Lower lobe of right lung (tissue), 2 donors: ENCODE measurements around the gene ABCA1. TPM values are rescaled to one million over a fixed set of nuclear protein-coding genes. Genes with fewer than 3 reads are reported as not detected.

ENCODE experiments used
- ATAC-seq, 2 donors: fragments of 200-7000 bp; cut with Tn5 transposase; one replicate each; pipeline ENCODE4 v1.9.1; 2020 to 2022; ENCODE audit warnings: mild to moderate bottlenecking in 2 of 2, moderate library complexity in 2 of 2
- DNase-seq: peaks from one replicate; pipeline ENCODE4 v3.0.0-alpha.2; 2020
- H3K27ac ChIP-seq: fragments of 200-600 bp; one replicate; pipeline ENCODE4 v1.8.0; 2022
- H3K27me3 ChIP-seq: fragments of 200-600 bp; one replicate; pipeline ENCODE4 v1.8.0; 2022; ENCODE audit warnings: low read depth
- H3K36me3 ChIP-seq: fragments of 200-600 bp; one replicate; pipeline ENCODE4 v1.8.0; 2022; ENCODE audit warnings: mild to moderate bottlenecking
- H3K4me1 ChIP-seq: fragments of 200-600 bp; one replicate; pipeline ENCODE4 v1.8.0; 2022
- H3K4me3 ChIP-seq: fragments of 200-600 bp; one replicate; pipeline ENCODE4 v1.8.0; 2022; ENCODE audit warnings: mild to moderate bottlenecking
- H3K9me3 ChIP-seq: fragments of 200-600 bp; one replicate; pipeline ENCODE4 v1.8.0; 2022
- intact Hi-C: fragments of 100-400 bp; cut with DNase I; formaldehyde crosslinking; loops from one replicate; pipeline ENCODE4 v1.11.0; 2022
- total RNA-seq: library from RNA; stranded (reverse); fragmentation: NEBNext Ultra II Directional; extraction: Animal tissue kit (Norgen Biotek cat#: 25700); gene quantifications from one replicate; pipeline ENCODE4 v1.2.1, GENCODE V29; 2021
- TF ChIP-seq, protein P1 (sequence below): fragments of 200-600 bp; IDR thresholded peaks from one replicate; pipeline ENCODE4 v1.8.0; 2022; ENCODE audit warnings: antibody characterized with exemption, mild to moderate bottlenecking
- donor health status: DM: no; HTN: yes; CAD: no; lungs with severe emphysema.

The ABCA1 gene
- total RNA-seq, 1 donor from 2014 or later: 46.8 TPM

DNA sequence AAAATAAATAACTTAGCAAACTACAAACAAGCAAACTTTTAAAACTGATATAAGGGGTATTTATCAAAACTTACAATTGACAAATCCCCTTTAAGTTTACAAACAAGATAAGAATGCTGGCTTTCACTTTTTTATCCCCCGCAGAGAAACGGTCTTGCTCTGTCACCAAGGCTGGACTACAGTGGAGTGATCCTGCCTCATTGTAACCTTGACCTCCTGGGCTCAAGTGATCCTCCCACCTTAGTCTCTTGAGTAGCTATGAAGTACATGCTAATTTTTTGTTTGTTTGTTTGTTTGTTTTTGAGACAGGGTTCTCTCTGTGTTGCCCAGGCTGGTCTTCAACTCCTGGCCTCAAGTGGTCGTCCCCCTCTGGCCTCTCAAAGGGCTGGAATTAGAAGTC, 189.5 kb downstream of the ABCA1 start:
- no peaks in the 10 kb centered on the region for H3K4me1 ChIP-seq
- no peak overlapping the region for H3K27ac ChIP-seq
- H3K4me3 ChIP-seq: no peak overlapping the region
- intact Hi-C loops: no loop called here
- H3K27me3 ChIP-seq: no peaks in the 10 kb centered on the region
- TF ChIP-seq, protein P1, sequence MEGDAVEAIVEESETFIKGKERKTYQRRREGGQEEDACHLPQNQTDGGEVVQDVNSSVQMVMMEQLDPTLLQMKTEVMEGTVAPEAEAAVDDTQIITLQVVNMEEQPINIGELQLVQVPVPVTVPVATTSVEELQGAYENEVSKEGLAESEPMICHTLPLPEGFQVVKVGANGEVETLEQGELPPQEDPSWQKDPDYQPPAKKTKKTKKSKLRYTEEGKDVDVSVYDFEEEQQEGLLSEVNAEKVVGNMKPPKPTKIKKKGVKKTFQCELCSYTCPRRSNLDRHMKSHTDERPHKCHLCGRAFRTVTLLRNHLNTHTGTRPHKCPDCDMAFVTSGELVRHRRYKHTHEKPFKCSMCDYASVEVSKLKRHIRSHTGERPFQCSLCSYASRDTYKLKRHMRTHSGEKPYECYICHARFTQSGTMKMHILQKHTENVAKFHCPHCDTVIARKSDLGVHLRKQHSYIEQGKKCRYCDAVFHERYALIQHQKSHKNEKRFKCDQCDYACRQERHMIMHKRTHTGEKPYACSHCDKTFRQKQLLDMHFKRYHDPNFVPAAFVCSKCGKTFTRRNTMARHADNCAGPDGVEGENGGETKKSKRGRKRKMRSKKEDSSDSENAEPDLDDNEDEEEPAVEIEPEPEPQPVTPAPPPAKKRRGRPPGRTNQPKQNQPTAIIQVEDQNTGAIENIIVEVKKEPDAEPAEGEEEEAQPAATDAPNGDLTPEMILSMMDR: no peak
- ATAC-seq: no peak
- H3K9me3 ChIP-seq: no peaks in the 10 kb centered on the region
- H3K36me3 ChIP-seq: no peaks in the 10 kb centered on the region
- DNase-seq: no peak

Other genes with a start within 250 kb of the ABCA1 start
- not detected for gene OR13D1, start 233.6 kb downstream of the ABCA1 start, total RNA-seq
- gene NIPSNAP3A, start 180.5 kb downstream of the ABCA1 start, total RNA-seq: 25.6 TPM
- 2.5 TPM for gene NIPSNAP3B, start 164.0 kb downstream of the ABCA1 start, total RNA-seq